GM12875 (cell line): ENCODE results near the gene EMP1.

Experiments
- H3K4me3 ChIP-seq: one replicate; pipeline ENCODE4 v1.5.1; 2011; ENCODE audit warnings: low read depth, low read length, control low read depth
- TF ChIP-seq, protein P1 (sequence below): IDR thresholded peaks from 2 replicates; pipeline ENCODE4 v1.5.1; 2011; ENCODE audit warnings: low read depth, mild to moderate bottlenecking, control low read depth, inconsistent platforms, low read length, moderate library complexity, borderline replicate concordance; ENCODE audit not compliant: insufficient read depth

Gene EMP1

DNA sequence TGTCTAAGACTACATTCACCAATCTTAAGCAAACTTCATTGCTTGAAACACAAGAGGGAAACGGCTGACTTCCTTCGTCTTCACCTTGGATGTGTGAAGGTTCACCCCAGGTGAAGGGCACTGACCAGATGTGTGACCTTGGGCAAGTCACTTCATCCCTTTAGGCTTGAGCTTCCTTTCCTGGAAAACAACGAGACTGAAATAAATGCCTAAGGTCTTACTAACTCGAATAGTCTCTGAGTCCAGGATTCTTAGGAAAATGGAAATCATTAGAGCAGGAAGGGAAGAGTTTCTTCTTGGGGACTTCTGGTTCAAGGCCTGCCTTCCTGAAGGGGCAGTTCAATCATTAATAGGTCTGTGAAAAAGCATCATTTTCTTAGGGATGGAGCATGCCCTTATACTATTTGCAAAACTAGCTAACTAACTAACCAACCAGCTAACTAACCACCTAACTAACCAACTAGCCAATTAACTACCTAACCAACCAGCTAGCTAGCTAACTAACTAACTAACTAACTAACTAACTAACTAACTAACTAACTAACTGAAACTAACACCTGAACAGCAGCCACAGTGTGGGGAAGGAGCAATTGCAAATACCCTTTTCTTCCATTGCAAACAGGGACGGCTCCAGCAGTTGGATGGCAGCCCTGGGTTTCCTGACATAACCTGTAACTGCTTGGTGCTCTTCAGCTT lies 31.5 kb upstream of the EMP1 start:
- no peak overlapping the region for H3K4me3 ChIP-seq
- TF ChIP-seq, protein P1, sequence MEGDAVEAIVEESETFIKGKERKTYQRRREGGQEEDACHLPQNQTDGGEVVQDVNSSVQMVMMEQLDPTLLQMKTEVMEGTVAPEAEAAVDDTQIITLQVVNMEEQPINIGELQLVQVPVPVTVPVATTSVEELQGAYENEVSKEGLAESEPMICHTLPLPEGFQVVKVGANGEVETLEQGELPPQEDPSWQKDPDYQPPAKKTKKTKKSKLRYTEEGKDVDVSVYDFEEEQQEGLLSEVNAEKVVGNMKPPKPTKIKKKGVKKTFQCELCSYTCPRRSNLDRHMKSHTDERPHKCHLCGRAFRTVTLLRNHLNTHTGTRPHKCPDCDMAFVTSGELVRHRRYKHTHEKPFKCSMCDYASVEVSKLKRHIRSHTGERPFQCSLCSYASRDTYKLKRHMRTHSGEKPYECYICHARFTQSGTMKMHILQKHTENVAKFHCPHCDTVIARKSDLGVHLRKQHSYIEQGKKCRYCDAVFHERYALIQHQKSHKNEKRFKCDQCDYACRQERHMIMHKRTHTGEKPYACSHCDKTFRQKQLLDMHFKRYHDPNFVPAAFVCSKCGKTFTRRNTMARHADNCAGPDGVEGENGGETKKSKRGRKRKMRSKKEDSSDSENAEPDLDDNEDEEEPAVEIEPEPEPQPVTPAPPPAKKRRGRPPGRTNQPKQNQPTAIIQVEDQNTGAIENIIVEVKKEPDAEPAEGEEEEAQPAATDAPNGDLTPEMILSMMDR = no peak

DNA sequence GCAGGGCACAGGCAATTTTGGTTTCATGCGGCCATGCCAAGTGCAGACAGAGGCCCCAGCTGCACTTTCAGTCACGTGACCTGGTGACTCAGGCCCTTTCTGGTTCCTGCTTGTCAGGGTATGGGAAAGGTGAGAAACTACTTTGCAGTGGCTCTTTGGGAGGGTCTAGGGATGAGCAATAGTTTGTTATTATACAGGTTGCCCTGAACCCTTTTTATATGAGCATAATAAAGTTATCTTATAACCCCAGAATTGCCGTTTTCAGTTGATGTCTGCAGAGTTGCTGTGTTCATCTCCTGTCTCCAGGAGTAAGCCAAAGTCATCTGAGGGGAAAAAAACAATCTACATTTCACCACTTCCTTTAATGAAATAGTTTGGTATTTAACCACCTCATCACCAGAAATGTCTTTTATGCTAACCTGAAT lies 30.9 kb upstream of the EMP1 start:
- no peak overlapping the region for H3K4me3 ChIP-seq
- TF ChIP-seq, protein P1 = no peak

DNA sequence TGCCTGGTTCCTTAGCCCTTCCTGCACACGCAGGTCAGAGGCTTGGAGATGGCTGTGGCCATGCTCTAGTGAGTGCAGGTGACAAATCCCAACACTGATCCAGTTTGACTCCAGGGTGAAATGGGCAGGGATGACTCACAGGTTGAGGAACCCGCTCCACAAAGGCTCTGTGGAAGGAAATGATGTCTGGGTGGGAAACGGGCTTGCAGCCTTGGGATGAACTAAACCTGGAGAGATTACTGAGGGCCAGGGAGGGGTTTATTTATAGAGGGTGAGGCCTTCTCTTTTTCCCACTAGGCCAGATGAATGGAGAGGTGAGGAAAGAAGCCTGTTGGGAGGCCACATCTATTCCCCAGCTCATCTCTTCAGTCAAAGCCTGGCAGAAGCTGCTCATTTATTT lies 29.3 kb upstream of the EMP1 start:
- TF ChIP-seq, protein P1 = no peak
- no peak overlapping the region for H3K4me3 ChIP-seq

DNA sequence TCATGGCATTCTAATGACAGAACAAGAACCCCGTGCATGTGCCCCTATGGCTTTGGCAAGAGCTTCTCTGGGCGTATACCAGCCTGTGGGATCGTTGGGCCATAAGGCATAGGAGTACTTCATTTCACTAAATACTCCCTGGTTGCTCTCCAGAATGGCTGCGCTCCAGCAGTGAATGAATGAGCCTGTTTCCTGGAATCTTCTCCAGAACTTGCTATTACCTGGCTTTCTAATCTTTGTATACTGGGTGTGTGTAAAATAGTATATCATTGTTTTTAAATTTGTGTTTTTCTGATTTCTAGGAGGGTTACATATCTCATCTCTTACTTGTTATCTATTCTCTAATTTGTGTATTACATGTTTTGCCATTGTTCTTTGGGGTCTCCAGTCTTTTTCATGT lies 28.6 kb upstream of the EMP1 start:
- no peak overlapping the region for H3K4me3 ChIP-seq
- TF ChIP-seq, protein P1 = no peak

DNA sequence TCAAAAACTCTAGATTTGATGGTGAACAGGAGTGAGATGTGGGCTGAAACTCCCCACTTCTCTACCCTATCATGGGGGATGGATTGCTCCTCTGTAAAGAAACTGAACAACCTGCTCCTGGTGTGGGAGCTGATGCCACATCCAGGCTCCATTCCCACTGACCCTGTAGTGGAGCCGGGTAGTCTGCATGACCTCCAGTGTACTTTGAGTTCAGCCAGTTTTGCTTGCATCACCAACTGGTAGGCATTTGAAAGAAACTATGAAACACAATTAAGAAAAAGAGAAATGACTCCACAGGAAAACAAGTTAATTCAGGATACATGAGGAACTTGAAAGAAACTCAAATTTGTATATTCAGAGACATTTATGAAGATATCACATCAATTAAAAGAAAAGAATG lies 27.3 kb upstream of the EMP1 start:
- no peak overlapping the region for H3K4me3 ChIP-seq
- TF ChIP-seq, protein P1 = no peak

DNA sequence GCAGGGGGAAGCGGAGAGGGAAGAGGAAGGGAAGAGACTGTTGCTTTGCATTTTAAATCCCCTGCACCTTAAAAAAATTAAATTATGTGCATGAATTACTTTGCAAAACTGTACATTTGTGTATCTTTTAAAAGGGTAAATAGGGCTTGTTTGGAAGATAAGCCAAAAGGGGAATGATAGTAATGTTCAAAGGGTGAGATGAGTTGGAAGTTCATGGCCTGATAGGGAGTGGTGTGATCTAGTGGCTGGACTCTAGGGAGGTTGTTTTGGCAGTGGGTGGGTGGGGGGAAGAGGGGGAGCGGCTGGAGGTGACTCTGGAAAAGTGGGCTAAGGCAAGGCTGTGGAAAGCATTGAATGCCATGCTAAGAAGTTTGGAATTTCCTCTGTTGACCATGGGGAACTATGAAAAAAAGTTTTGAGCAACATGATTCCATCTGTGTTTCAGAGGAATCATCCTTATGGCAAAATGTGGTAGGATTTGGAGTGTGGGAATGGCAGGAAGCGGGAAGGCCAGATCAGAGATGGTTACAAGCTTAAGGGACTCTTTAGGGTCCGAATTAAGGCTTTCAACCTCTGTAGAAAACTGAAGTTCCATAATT lies 25.5 kb upstream of the EMP1 start:
- no peak overlapping the region for H3K4me3 ChIP-seq
- TF ChIP-seq, protein P1 = no peak
